SK-N-MC (cell line): ENCODE data around the gene PLEKHG4B.

ENCODE experiments used
- EZH2 ChIP-seq: fragments of 200-600 bp; sonication (generic); IDR thresholded peaks from one replicate; pipeline ENCODE4 v1.6.1; 2017; ENCODE audit warnings: antibody characterized with exemption
- POLR2AphosphoS5 ChIP-seq: IDR thresholded peaks from 2 replicates; pipeline ENCODE4 v1.6.1; 2012; ENCODE audit warnings: mild to moderate bottlenecking, low read depth, low read length, borderline replicate concordance

DNA sequence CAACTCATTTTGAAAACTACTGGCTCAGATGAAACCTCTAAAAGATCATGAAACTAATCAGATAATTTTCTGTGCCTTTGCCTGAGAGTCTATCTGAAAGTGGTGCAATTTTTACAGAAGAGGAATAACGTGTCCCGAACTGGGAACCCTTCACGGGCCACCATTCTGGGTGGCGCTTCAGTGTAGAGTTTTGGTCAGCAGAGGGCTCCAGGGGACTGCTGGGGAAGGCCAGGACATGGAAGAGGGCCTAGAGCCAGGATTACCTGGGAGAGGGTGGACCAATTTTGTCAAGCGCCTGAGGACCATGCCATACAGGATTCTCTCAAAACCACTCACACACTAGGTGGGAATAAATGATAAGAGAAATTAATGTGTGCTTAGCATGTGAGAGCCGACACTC lies 49.7 kb upstream of the PLEKHG4B start:
- TF ChIP-seq EZH2 = no peak
- TF ChIP-seq POLR2AphosphoS5 = no peak
